ENCODE data around the gene PTCD2.
A peak's percentile ranks its signal among the peaks of the same experiment; 100 is the strongest.
"Not testable (repeated sequence)": the region's sequence is repeated elsewhere in the genome, so short reads cannot be mapped to it uniquely, and the experiment has no call there.

The PTCD2 gene

GRCh38 chr5:72319976-72320752 lies at the start of gene PTCD2, which contains the start of gene MRPS27:
PTCD2 (plus strand) TSS chr5:72320373; CDS start chr5:72320383, 10 bp downstream.
MRPS27 (minus strand) TSS chr5:72320240; CDS start chr5:72320221, 19 bp downstream.
- peak; percentile 91 for DNase-seq

GRCh38 chr5:72271702-72272101 lies 48.5 kb upstream of the PTCD2 start:
- no peak for DNase-seq

GRCh38 chr5:72272398-72272797 lies 47.8 kb upstream of the PTCD2 start:
- DNase-seq, result no peak

- DNase-seq, result no peak
These were observed 46.6 kb upstream of the PTCD2 start for GRCh38 chr5:72273547-72273946.

- DNase-seq, result no peak
These were observed 43.9 kb upstream of the PTCD2 start for GRCh38 chr5:72276219-72276752.

- no peak for DNase-seq
These were observed 39.5 kb upstream of the PTCD2 start for GRCh38 chr5:72280581-72281069.

- DNase-seq, result no peak
These were observed 38.8 kb upstream of the PTCD2 start for GRCh38 chr5:72281430-72281763.

GRCh38 chr5:72281764-72282499 lies 38.2 kb upstream of the PTCD2 start:
- DNase-seq, result no peak

GRCh38 chr5:72282878-72283277 lies 37.3 kb upstream of the PTCD2 start:
- no peak for DNase-seq

- DNase-seq, result no peak
These were observed 36.8 kb upstream of the PTCD2 start for GRCh38 chr5:72283358-72283757.

- no peak for DNase-seq
These were observed 35.4 kb upstream of the PTCD2 start for GRCh38 chr5:72284559-72285423.

- no peak for DNase-seq
These were observed 34.8 kb upstream of the PTCD2 start for GRCh38 chr5:72285424-72285821.

GRCh38 chr5:72286798-72287197 lies 33.4 kb upstream of the PTCD2 start:
- DNase-seq, result no peak

GRCh38 chr5:72288924-72289323 lies 31.2 kb upstream of the PTCD2 start:
- DNase-seq, result peak; percentile 97

- no peak for DNase-seq
These were observed 29.6 kb upstream of the PTCD2 start for GRCh38 chr5:72290356-72291133.

- DNase-seq, result peak; percentile 27
These were observed 28.6 kb upstream of the PTCD2 start for GRCh38 chr5:72291601-72292000.

- no peak for DNase-seq
These were observed 27.8 kb upstream of the PTCD2 start for GRCh38 chr5:72292411-72292810.

GRCh38 chr5:72293495-72294055 lies 26.6 kb upstream of the PTCD2 start:
- DNase-seq, result no peak

- no peak for DNase-seq
These were observed 25.7 kb upstream of the PTCD2 start for GRCh38 chr5:72294473-72294872.

- no peak for DNase-seq
These were observed 24.6 kb upstream of the PTCD2 start for GRCh38 chr5:72295539-72295938.

- DNase-seq, result peak; percentile 68
These were observed 23.9 kb upstream of the PTCD2 start for GRCh38 chr5:72296256-72296655.

GRCh38 chr5:72298136-72298535 lies 22.0 kb upstream of the PTCD2 start:
- DNase-seq, result not testable (repeated sequence)

All from NCI-H524 treated with DMSO at 0.1 percent for 48 hours (cell line).